Putamen (tissue), 1 donor: ENCODE results near the gene SERPINB7.
"Not testable (repeated sequence)": the region's sequence is repeated elsewhere in the genome, so short reads cannot be mapped to it uniquely, and the experiment has no call there.

Experiments used
- DNase-seq: peaks from one replicate; pipeline ENCODE4 v3.0.0-alpha.2; 2016; ENCODE audit warnings: low spot score

Gene SERPINB7

GRCh38 chr18:63775166-63775730 is at the start of gene SERPINB7:
TSS of gene SERPINB7 (plus strand) at chr18:63775418. CDS start at chr18:63782373, 6,955 bp downstream.
- no peak for DNase-seq

GRCh38 chr18:63725682-63726480 is 49.3 kb upstream of the SERPINB7 start:
- DNase-seq: no peak

GRCh38 chr18:63730773-63731172 is 44.4 kb upstream of the SERPINB7 start:
- no peak for DNase-seq

- no peak for DNase-seq
Observed at GRCh38 chr18:63731215-63731614, 44.0 kb upstream of the SERPINB7 start.

- DNase-seq: no peak
Observed at GRCh38 chr18:63736876-63737275, 38.3 kb upstream of the SERPINB7 start.

- no peak for DNase-seq
Observed at GRCh38 chr18:63741769-63742168, 33.4 kb upstream of the SERPINB7 start.

- no peak for DNase-seq
Observed at GRCh38 chr18:63747006-63747405, 28.2 kb upstream of the SERPINB7 start.

GRCh38 chr18:63749489-63749888 is 25.7 kb upstream of the SERPINB7 start:
- no peak for DNase-seq

GRCh38 chr18:63752636-63753035 is 22.6 kb upstream of the SERPINB7 start:
- DNase-seq: no peak

GRCh38 chr18:63753676-63754075 is 21.5 kb upstream of the SERPINB7 start:
- DNase-seq: no peak

- DNase-seq: no peak
Observed at GRCh38 chr18:63757541-63757940, 17.7 kb upstream of the SERPINB7 start.

GRCh38 chr18:63758615-63759240 is 16.5 kb upstream of the SERPINB7 start:
- no peak for DNase-seq

GRCh38 chr18:63759786-63760185 is 15.4 kb upstream of the SERPINB7 start:
- not testable (repeated sequence) for DNase-seq

GRCh38 chr18:63762518-63762917 is 12.7 kb upstream of the SERPINB7 start:
- no peak for DNase-seq

GRCh38 chr18:63763831-63764600 is 11.2 kb upstream of the SERPINB7 start:
- DNase-seq: no peak

- no peak for DNase-seq
Observed at GRCh38 chr18:63765837-63766236, 9.4 kb upstream of the SERPINB7 start.

- no peak for DNase-seq
Observed at GRCh38 chr18:63773551-63773950, 1.7 kb upstream of the SERPINB7 start.

- DNase-seq: no peak
Observed at GRCh38 chr18:63774511-63774910, 707 bp upstream of the SERPINB7 start.

GRCh38 chr18:63779386-63779785 is 4.2 kb downstream of the SERPINB7 start:
- no peak for DNase-seq

- no peak for DNase-seq
Observed at GRCh38 chr18:63783394-63783793, 8.2 kb downstream of the SERPINB7 start.

GRCh38 chr18:63784787-63785452 is 9.7 kb downstream of the SERPINB7 start:
- DNase-seq: no peak

GRCh38 chr18:63787673-63788072 is 12.5 kb downstream of the SERPINB7 start:
- DNase-seq: no peak
